Cardiac septum (tissue), 1 donor: ENCODE data around the gene ERLIN1. TPM values are rescaled to one million over a fixed set of nuclear protein-coding genes. Genes with fewer than 3 reads are reported as not detected.

Source experiments
- DNase-seq: peaks from one replicate; pipeline ENCODE4 v3.0.0-alpha.2; 2020; ENCODE audit warnings: low spot score
- intact Hi-C: fragments of 100-400 bp; cut with DNase I; formaldehyde crosslinking; loops from one replicate; pipeline ENCODE4 v1.14.0; 2022
- total RNA-seq: library from RNA; stranded (reverse); fragmentation: NEBNext Ultra II Directional; extraction: Animal tissue kit (Norgen Biotek cat#: 25700); gene quantifications from one replicate; pipeline ENCODE4 v1.2.1, GENCODE V29; 2021
- donor health status: DM: no; HTN: no; CAD: no.

The ERLIN1 gene
- total RNA-seq, 1 donor from 2014 or later, result 7.2 TPM

DNA sequence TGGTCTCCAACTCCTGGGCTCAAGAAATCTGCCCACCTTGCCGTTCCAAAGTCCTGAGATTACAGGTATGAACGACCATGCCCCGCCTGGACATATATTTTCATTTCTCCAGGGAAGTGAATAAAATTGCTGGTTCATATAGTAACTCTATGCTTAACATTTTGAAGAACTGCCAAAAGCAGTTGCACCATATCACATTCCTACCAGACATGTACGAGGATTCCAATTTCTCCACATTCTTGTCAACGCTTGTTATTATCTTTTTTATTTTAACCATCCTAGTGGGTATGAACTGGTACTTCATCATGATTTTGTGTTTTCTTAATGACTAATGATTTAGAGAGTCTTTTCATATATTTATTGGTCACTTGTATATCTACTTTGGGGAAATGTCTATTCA is 82.2 kb downstream of the ERLIN1 start:
- intact Hi-C loops, result no loop called here
- DNase-seq, result no peak

DNA sequence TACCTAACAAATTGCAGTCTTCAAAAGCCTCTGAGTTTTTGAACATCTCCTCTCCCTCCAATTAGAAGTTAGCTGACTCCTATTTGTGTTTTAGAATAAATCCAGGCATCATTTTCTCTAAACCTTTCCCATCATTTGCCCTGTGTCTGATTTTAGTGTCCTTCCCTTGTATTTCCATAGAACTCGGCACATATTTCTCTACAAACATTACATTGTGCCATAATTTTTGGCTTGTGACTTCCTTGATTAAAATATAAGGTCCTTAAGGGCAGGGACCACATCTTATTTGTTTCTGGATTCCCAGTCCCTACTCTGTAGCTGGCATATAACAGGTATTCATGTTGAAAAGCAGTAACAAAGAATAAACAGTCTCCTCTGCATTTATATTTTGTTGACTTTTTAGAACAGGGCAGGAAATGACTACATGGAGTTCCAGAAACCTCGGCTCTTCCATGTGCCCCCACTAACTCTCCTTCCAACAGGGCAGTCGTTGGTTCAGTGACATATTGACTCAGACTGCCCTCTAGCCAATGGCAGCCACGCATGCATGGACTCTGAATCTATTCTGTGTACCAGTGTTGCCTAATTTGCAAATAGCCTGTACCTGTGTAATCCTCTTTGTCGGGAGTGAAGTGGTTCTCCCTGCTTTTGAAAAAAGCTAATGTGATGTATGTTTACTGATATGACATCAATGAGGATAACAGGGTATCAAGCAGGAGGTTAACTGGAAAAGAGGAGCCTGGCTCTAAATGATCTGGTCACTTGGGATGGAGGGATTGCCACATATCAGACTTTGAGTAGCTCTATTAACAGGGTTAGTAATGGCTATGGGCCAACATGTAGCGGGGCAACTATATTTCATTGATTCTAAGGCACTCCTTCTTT is 84.4 kb downstream of the ERLIN1 start:
- intact Hi-C loops, result no loop called here
- no peak for DNase-seq

DNA sequence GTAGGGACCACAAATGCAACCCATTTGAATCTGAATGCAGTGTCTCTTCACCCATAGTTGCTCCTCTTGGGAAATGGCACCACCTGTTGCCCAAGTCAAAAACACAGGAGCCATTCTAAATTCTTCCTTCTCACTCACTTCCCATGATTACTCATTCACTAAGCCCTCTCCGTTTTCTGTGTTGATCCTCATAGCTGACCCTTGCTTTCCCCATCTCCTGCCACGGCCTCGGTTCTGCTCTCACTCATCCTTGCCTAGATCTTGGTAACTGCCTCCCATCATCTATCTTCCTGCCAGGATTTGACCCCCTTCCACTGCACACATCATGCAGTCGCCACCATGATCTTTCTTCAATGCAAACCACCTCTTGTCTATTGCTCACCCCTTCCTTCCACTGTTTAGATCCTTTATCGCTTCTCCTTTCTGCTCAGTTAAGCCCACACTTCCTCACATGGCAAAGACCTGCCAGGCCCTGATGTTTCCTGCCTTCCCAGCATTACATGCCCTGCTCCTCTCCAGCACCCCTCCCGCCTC is 85.1 kb downstream of the ERLIN1 start:
- intact Hi-C loops, result no loop called here
- no peak for DNase-seq

Other genes starting within 250 kb of the ERLIN1 start
- gene DNMBP, start 176.1 kb downstream of the ERLIN1 start, total RNA-seq, result 5.6 TPM
- gene CPN1, start 104.2 kb downstream of the ERLIN1 start, total RNA-seq, result not detected
- 11.9 TPM for gene CHUK, start 43.6 kb upstream of the ERLIN1 start, total RNA-seq
- 15.9 TPM for gene CWF19L1, start 81.6 kb upstream of the ERLIN1 start, total RNA-seq
- 27.8 TPM for gene BLOC1S2, start 100.7 kb upstream of the ERLIN1 start, total RNA-seq
- not detected for gene PKD2L1, start 144.2 kb upstream of the ERLIN1 start, total RNA-seq
- 16.8 TPM for gene SCD, start 161.2 kb upstream of the ERLIN1 start, total RNA-seq